Esophagus squamous epithelium (tissue), 4 donors: Measurements from ENCODE around the gene PGBD5.

Source experiments
- CTCF ChIP-seq, 6 experiments: fragments of 450-650 bp in 4 of 6; fragments of 200-600 bp in 2 of 6; sonication (generic) in 2 of 6; IDR thresholded peaks; one replicate each; pipeline ENCODE4 v1.5.1; 2016 to 2019; ENCODE audit warnings: antibody characterized with exemption in 6 of 6, mild to moderate bottlenecking in 4 of 6, moderate library complexity in 4 of 6
- POLR2A ChIP-seq, 4 donors: fragments of 450-650 bp; IDR thresholded peaks; one replicate each; pipeline ENCODE4 v1.6.1; 2017; ENCODE audit warnings: antibody characterized with exemption in 4 of 4, mild to moderate bottlenecking in 4 of 4, moderate library complexity in 3 of 4

- TF ChIP-seq CTCF (IDR thresholded peaks at IDR 0.05) = no peak
- TF ChIP-seq POLR2A (IDR thresholded peaks at IDR 0.05) = no peak
Measured at GRCh38 chr1:230326971-230327891, 98.9 kb downstream of the PGBD5 start.
